GM23338 (cell line): Measurements from ENCODE around the gene NPAS2. TPM values are rescaled to one million over a fixed set of nuclear protein-coding genes. Genes with fewer than 3 reads are reported as not detected.
A peak's percentile ranks its signal among the peaks of the same experiment; 100 is the strongest.

ENCODE experiments used
- ATAC-seq: fragments of 200-7000 bp; cut with Tn5 transposase; 3 replicates; pipeline ENCODE4 v1.9.1; 2020
- DNase-seq: peaks from one replicate; pipeline ENCODE4 v3.0.0-alpha.2; 2015; ENCODE audit warnings: low spot score
- H2AFZ ChIP-seq: fragments of 200-600 bp; sonication (generic); 2 replicates; pipeline ENCODE4 v1.8.0; 2016; ENCODE audit warnings: antibody characterized with exemption, mild to moderate bottlenecking, moderate library complexity
- H3F3A ChIP-seq: fragments of 200-600 bp; sonication (generic); replicated peaks from 2 replicates; pipeline ENCODE4 v1.8.0; 2017; ENCODE audit warnings: antibody characterized with exemption, mixed run types, low read depth
- H3K27ac ChIP-seq: fragments of 200-600 bp; sonication (generic); 2 replicates; pipeline ENCODE4 v1.6.1; 2016; ENCODE audit warnings: low read depth
- H3K27me3 ChIP-seq: fragments of 200-600 bp; sonication (generic); 2 replicates; pipeline ENCODE4 v1.8.0; 2016; ENCODE audit warnings: mild to moderate bottlenecking, mixed run types, moderate library complexity; ENCODE audit not compliant: insufficient read depth
- H3K36me3 ChIP-seq: fragments of 200-600 bp; sonication (generic); 2 replicates; pipeline ENCODE4 v1.8.0; 2016; ENCODE audit warnings: mild to moderate bottlenecking; ENCODE audit not compliant: insufficient read depth
- H3K4me1 ChIP-seq: fragments of 200-600 bp; sonication (generic); 2 replicates; pipeline ENCODE4 v1.8.0; 2016; ENCODE audit warnings: mild to moderate bottlenecking, moderate library complexity; ENCODE audit not compliant: insufficient read depth
- H3K4me2 ChIP-seq: fragments of 200-600 bp; sonication (generic); 2 replicates; pipeline ENCODE4 v1.7.1; 2017; ENCODE audit warnings: mixed run types
- H3K4me3 ChIP-seq: fragments of 200-600 bp; sonication (generic); 2 replicates; pipeline ENCODE4 v1.6.1; 2016; ENCODE audit warnings: mixed run types
- H3K79me2 ChIP-seq: fragments of 200-600 bp; sonication (generic); replicated peaks from 2 replicates; pipeline ENCODE4 v1.8.0; 2017; ENCODE audit warnings: mild to moderate bottlenecking; ENCODE audit not compliant: insufficient read depth
- H3K9me2 ChIP-seq: fragments of 200-600 bp; sonication (generic); 2 replicates; pipeline ENCODE4 v1.8.0; 2017; ENCODE audit not compliant: insufficient read depth
- H4K20me1 ChIP-seq: fragments of 200-600 bp; sonication (generic); replicated peaks from 2 replicates; pipeline ENCODE4 v1.8.0; 2017; ENCODE audit warnings: mild to moderate bottlenecking; ENCODE audit not compliant: insufficient read depth
- H3K27ac Mint-ChIP-seq: 2 replicates; pipeline ENCODE4 v1.8.0; 2020; ENCODE audit warnings: inconsistent platforms, mild to moderate bottlenecking, moderate library complexity, mixed read lengths
- H3K27me3 Mint-ChIP-seq: 3 replicates; pipeline ENCODE4 v1.8.0; 2022; ENCODE audit warnings: low read depth, mild to moderate bottlenecking, moderate library complexity, mixed read lengths, inconsistent platforms; ENCODE audit not compliant: insufficient read depth, poor library complexity
- H3K36me3 Mint-ChIP-seq: 3 replicates; pipeline ENCODE4 v1.8.0; 2021; ENCODE audit warnings: low read depth, mild to moderate bottlenecking, inconsistent platforms, moderate library complexity, mixed read lengths
- H3K4me1 Mint-ChIP-seq: 3 replicates; pipeline ENCODE4 v1.8.0; 2020; ENCODE audit warnings: mild to moderate bottlenecking, inconsistent platforms, mixed read lengths
- H3K4me3 Mint-ChIP-seq: 3 replicates; pipeline ENCODE4 v1.8.0; 2021; ENCODE audit warnings: moderate library complexity, mild to moderate bottlenecking, inconsistent platforms, mixed read lengths
- H3K9me3 Mint-ChIP-seq: 3 replicates; pipeline ENCODE4 v1.8.0; 2020; ENCODE audit warnings: moderate library complexity, mild to moderate bottlenecking, inconsistent platforms, mixed read lengths
- CREB1 ChIP-seq: fragments of 250-450 bp; sonication (Bioruptor Pico); IDR thresholded peaks from 2 replicates; pipeline ENCODE4 v1.5.0; 2020; ENCODE audit warnings: low read depth, mild to moderate bottlenecking, moderate library complexity
- EZH2 ChIP-seq: fragments of 200-600 bp; sonication (generic); IDR thresholded peaks from one replicate; pipeline ENCODE4 v1.8.0; 2017; ENCODE audit warnings: antibody characterized with exemption, mild to moderate bottlenecking, low read depth; ENCODE audit not compliant: unreplicated experiment
- EZH2phosphoT487 ChIP-seq: fragments of 200-600 bp; sonication (generic); IDR thresholded peaks from one replicate; pipeline ENCODE4 v1.8.1; 2018; ENCODE audit warnings: antibody characterized with exemption; ENCODE audit not compliant: unreplicated experiment
- JUNB ChIP-seq: IDR thresholded peaks from one replicate; pipeline ENCODE4 v1.6.1; 2016; ENCODE audit warnings: antibody characterized with exemption; ENCODE audit not compliant: unreplicated experiment
- POLR2AphosphoS5 ChIP-seq: IDR thresholded peaks from 2 replicates; pipeline ENCODE4 v1.6.1; 2016; ENCODE audit warnings: antibody characterized with exemption, low read depth
- STAT1 ChIP-seq: IDR thresholded peaks from one replicate; pipeline ENCODE4 v1.6.1; 2016; ENCODE audit warnings: antibody characterized with exemption; ENCODE audit not compliant: unreplicated experiment
- ZNF114 ChIP-seq: fragments of 250-450 bp; sonication (Bioruptor Pico); IDR thresholded peaks from 2 replicates; pipeline ENCODE4 v1.5.0; 2020; ENCODE audit warnings: mild to moderate bottlenecking, moderate library complexity
- polyA plus RNA-seq: library from polyadenylated mRNA; unstranded; fragments of >200 nt; fragmentation: Nextera tagmentation; extraction: Ambion mirVana; gene quantifications from 2 replicates; pipeline ENCODE4 v1.2.1, GENCODE V29; 2016
- total RNA-seq: library from RNA; depleted of rRNA; stranded (reverse); fragments of >200 nt; shearing (Covaris generic); gene quantifications from 2 replicates; pipeline ENCODE4 v1.2.3, GENCODE V29; 2014
- TF ChIP-seq, protein P1 (sequence below): IDR thresholded peaks from one replicate; pipeline ENCODE4 v1.6.1; 2018; ENCODE audit warnings: antibody characterized with exemption; ENCODE audit not compliant: unreplicated experiment
- TF ChIP-seq, protein P2 (sequence below), 2 experiments: fragments of 200-600 bp in 1 of 2; sonication (generic) in 1 of 2; conservative IDR thresholded peaks; 2 replicates each; pipeline versions ENCODE4 v1.5.1 to v1.6.1; 2016 to 2017; ENCODE audit warnings: antibody characterized with exemption in 2 of 2, low read depth in 2 of 2, mild to moderate bottlenecking in 2 of 2, moderate library complexity in 1 of 2
- TF ChIP-seq, protein P3 (sequence below): fragments of 250-450 bp; sonication (Bioruptor Pico); IDR thresholded peaks from 2 replicates; pipeline ENCODE4 v1.5.0; 2020; ENCODE audit warnings: mild to moderate bottlenecking, moderate library complexity

Gene NPAS2
- total and polyA plus RNA-seq, 2 experiments from 2014 or later: 0.56 to 1.1 TPM

DNA sequence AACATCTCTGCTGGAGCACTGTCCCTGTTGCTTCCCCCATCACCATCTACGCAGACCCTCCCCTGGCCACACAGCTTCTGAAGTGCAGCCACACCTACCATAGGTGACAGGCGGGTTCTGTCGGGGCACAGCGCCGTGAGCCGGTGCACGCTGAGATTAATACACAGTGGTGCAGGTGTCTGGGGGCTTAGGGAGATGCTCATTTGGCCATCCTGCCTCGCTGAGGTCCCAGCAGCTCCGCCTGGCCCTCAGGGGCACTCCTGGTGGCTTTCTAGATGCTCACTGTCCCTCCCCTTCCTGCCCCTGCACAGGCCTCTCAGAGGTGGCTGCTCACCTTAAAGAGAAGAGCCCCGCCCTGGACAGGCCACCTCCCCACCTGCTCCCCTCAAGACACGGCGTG is 163.3 kb downstream of the NPAS2 start (continued):
- TF ChIP-seq, protein P1, sequence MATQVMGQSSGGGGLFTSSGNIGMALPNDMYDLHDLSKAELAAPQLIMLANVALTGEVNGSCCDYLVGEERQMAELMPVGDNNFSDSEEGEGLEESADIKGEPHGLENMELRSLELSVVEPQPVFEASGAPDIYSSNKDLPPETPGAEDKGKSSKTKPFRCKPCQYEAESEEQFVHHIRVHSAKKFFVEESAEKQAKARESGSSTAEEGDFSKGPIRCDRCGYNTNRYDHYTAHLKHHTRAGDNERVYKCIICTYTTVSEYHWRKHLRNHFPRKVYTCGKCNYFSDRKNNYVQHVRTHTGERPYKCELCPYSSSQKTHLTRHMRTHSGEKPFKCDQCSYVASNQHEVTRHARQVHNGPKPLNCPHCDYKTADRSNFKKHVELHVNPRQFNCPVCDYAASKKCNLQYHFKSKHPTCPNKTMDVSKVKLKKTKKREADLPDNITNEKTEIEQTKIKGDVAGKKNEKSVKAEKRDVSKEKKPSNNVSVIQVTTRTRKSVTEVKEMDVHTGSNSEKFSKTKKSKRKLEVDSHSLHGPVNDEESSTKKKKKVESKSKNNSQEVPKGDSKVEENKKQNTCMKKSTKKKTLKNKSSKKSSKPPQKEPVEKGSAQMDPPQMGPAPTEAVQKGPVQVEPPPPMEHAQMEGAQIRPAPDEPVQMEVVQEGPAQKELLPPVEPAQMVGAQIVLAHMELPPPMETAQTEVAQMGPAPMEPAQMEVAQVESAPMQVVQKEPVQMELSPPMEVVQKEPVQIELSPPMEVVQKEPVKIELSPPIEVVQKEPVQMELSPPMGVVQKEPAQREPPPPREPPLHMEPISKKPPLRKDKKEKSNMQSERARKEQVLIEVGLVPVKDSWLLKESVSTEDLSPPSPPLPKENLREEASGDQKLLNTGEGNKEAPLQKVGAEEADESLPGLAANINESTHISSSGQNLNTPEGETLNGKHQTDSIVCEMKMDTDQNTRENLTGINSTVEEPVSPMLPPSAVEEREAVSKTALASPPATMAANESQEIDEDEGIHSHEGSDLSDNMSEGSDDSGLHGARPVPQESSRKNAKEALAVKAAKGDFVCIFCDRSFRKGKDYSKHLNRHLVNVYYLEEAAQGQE: no peak
- TF ChIP-seq EZH2: no peak
- no peak for TF ChIP-seq JUNB
- TF ChIP-seq, protein P2, sequence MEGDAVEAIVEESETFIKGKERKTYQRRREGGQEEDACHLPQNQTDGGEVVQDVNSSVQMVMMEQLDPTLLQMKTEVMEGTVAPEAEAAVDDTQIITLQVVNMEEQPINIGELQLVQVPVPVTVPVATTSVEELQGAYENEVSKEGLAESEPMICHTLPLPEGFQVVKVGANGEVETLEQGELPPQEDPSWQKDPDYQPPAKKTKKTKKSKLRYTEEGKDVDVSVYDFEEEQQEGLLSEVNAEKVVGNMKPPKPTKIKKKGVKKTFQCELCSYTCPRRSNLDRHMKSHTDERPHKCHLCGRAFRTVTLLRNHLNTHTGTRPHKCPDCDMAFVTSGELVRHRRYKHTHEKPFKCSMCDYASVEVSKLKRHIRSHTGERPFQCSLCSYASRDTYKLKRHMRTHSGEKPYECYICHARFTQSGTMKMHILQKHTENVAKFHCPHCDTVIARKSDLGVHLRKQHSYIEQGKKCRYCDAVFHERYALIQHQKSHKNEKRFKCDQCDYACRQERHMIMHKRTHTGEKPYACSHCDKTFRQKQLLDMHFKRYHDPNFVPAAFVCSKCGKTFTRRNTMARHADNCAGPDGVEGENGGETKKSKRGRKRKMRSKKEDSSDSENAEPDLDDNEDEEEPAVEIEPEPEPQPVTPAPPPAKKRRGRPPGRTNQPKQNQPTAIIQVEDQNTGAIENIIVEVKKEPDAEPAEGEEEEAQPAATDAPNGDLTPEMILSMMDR (conservative IDR thresholded peaks at IDR 0.05; ENCODE audit: low read depth in 2 of 2): no peak
- no peak for TF ChIP-seq POLR2AphosphoS5
- no peak for TF ChIP-seq ZNF114
- TF ChIP-seq EZH2phosphoT487: no peak

DNA sequence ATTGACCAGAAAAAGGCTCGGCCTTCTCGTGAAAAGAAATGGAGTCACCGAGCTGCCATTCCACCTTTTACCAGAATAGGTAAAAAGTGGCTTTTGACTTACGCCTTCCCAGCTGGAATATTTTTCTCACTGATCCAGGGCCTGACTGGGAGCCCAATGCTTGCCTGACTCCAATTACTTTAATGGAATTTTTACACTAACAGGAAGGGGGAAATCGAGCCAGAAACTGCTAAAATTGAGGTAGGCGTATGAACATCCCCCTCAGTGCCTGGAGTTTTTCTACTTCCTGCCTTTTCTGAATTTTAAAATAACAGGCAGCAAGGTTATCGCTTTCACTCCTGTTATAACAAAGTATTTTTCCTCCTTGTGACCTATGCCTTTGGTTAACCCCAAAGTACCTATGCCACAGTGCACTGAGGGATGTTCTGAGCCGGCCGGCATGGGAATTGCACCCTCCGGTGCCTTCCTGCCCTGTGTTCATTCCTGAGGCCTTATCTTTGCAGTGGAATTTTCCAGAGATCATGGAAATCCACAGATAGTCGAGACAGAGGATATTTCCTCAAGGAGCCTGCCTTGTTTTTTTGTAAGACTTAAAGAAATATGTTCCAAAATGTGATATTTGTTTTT is 163.9 kb downstream of the NPAS2 start:
- Histone ChIP-seq H3K9me2 (no peaks in the 10 kb centered on the region), H3K4me3 (no peak overlapping the region), H3K4me2 (no peak overlapping the region), H3K4me1 (peaks cover 6% of the 10 kb centered on the region; the same call in 1 of the 2 replicates), H3K36me3 (no peaks in the 10 kb centered on the region; the same call in 1 of the 2 replicates), H3K27ac (no peak overlapping the region), H3F3A (no peaks in the 10 kb centered on the region), H3K79me2 (no peaks in the 10 kb centered on the region), H4K20me1 (no peaks in the 10 kb centered on the region), H2AFZ (no peak overlapping the region), H3K27me3 (no peaks in the 10 kb centered on the region)
- no peak overlapping the region for H3K27ac Mint-ChIP-seq
- H3K9me3 Mint-ChIP-seq: no peaks in the 10 kb centered on the region
- ATAC-seq (peak; percentile 15; the same call in 2 of the 3 replicates), DNase-seq (no peak)
- H3K27me3 Mint-ChIP-seq: no peaks in the 10 kb centered on the region
- H3K4me1 Mint-ChIP-seq: peaks cover 22% of the 10 kb centered on the region
- no peak overlapping the region for H3K4me3 Mint-ChIP-seq
- H3K36me3 Mint-ChIP-seq: no peaks in the 10 kb centered on the region
- TF ChIP-seq, protein P3, sequence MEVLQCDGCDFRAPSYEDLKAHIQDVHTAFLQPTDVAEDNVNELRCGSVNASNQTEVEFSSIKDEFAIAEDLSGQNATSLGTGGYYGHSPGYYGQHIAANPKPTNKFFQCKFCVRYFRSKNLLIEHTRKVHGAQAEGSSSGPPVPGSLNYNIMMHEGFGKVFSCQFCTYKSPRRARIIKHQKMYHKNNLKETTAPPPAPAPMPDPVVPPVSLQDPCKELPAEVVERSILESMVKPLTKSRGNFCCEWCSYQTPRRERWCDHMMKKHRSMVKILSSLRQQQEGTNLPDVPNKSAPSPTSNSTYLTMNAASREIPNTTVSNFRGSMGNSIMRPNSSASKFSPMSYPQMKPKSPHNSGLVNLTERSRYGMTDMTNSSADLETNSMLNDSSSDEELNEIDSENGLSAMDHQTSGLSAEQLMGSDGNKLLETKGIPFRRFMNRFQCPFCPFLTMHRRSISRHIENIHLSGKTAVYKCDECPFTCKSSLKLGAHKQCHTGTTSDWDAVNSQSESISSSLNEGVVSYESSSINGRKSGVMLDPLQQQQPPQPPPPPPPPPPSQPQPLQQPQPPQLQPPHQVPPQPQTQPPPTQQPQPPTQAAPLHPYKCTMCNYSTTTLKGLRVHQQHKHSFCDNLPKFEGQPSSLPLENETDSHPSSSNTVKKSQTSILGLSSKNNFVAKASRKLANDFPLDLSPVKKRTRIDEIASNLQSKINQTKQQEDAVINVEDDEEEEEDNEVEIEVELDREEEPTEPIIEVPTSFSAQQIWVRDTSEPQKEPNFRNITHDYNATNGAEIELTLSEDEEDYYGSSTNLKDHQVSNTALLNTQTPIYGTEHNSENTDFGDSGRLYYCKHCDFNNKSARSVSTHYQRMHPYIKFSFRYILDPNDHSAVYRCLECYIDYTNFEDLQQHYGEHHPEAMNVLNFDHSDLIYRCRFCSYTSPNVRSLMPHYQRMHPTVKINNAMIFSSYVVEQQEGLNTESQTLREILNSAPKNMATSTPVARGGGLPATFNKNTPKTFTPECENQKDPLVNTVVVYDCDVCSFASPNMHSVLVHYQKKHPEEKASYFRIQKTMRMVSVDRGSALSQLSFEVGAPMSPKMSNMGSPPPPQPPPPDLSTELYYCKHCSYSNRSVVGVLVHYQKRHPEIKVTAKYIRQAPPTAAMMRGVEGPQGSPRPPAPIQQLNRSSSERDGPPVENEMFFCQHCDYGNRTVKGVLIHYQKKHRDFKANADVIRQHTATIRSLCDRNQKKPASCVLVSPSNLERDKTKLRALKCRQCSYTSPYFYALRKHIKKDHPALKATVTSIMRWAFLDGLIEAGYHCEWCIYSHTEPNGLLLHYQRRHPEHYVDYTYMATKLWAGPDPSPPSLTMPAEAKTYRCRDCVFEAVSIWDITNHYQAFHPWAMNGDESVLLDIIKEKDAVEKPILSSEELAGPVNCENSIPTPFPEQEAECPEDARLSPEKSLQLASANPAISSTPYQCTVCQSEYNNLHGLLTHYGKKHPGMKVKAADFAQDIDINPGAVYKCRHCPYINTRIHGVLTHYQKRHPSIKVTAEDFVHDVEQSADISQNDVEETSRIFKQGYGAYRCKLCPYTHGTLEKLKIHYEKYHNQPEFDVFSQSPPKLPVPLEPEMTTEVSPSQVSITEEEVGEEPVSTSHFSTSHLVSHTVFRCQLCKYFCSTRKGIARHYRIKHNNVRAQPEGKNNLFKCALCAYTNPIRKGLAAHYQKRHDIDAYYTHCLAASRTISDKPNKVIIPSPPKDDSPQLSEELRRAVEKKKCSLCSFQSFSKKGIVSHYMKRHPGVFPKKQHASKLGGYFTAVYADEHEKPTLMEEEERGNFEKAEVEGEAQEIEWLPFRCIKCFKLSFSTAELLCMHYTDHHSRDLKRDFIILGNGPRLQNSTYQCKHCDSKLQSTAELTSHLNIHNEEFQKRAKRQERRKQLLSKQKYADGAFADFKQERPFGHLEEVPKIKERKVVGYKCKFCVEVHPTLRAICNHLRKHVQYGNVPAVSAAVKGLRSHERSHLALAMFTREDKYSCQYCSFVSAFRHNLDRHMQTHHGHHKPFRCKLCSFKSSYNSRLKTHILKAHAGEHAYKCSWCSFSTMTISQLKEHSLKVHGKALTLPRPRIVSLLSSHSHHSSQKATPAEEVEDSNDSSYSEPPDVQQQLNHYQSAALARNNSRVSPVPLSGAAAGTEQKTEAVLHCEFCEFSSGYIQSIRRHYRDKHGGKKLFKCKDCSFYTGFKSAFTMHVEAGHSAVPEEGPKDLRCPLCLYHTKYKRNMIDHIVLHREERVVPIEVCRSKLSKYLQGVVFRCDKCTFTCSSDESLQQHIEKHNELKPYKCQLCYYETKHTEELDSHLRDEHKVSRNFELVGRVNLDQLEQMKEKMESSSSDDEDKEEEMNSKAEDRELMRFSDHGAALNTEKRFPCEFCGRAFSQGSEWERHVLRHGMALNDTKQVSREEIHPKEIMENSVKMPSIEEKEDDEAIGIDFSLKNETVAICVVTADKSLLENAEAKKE: no peak
- TF ChIP-seq STAT1: no peak
- TF ChIP-seq, protein P1: no peak
- TF ChIP-seq CREB1 (CRISPR knock-in tag): no peak
